A549 treated with DMSO at 1 μM for 4 hours (cell line): Measurements from ENCODE around the gene PPID. TPM values are rescaled to one million over a fixed set of nuclear protein-coding genes. Genes with fewer than 3 reads are reported as not detected.

Experiments
- total RNA-seq: library from RNA; stranded (reverse); fragments of 200-300 nt; extraction: Qiagen RNA extraction; gene quantifications from 5 replicates; pipeline ENCODE4 v1.2.3, GENCODE V29; 2022; ENCODE audit warnings: low read depth

Gene PPID
- total RNA-seq: 29.7 to 40.7 TPM (median 39.2 TPM) in 5 replicates

GRCh38 chr4:158722917-158723793 is at the start of gene PPID:
Gene PPID (minus strand): TSS chr4:158723396. CDS start chr4:158723288, 108 bp downstream.

DNA sequence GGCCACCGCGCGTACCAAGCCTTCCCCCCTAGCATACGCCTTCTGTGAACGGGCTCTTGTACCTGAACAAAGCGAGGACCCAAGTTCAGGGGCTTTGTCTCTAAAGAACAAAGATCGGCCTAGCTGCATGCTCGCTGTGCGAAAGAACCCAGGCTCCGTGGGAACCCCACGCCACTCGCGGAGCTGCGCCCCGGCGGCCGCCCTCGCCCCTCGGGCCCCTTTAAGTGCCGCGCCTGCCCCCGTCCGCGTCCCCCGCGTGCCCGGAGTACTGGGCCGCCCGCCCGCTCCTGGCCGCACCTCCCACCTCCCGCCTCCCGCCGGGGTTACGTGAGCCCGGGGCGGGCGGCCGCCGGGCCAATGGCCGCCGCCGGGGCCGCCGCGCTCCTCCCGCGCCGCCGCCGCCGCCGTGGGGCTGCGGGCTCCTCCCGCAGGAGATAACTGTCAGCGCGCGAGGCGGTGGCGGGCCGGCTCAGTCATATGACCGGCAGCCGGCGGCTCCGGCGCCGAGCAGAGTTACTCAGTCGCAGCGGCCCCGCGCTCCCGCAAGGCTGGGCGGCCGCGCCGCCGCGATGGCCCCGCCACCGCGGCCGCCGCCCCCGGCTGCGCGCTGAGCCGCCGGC is 45.5 kb upstream of the PPID start, which contains the start of gene FNIP2:
Gene FNIP2 (plus strand): TSS at position 472 of the 620 bp plus-strand sequence. CDS start 187 bp downstream, outside the sequence.

GRCh38 chr4:158671915-158672806 is 51.0 kb downstream of the PPID start, which contains the start of gene ETFDH:
Gene ETFDH (plus strand): TSS chr4:158672296. CDS start chr4:158672457, 161 bp downstream.

GRCh38 chr4:158671665-158671914 is 51.6 kb downstream of the PPID start, which contains the start of gene C4orf46:
Gene C4orf46 (minus strand): TSS chr4:158671887. CDS start chr4:158671801, 86 bp downstream.

Other genes starting within 250 kb of the PPID start
- gene RXFP1, start 201.5 kb downstream of the PPID start, total RNA-seq: not detected in 5 replicates
- 8.2 to 10.4 TPM (median 9.8 TPM) in 5 replicates for gene C4orf46, start 51.5 kb downstream of the PPID start, total RNA-seq
- gene ETFDH, start 51.1 kb downstream of the PPID start, total RNA-seq: 5.1 to 6.2 TPM (median 5.3 TPM) in 5 replicates
- 3.8 to 6.1 TPM (median 4.3 TPM) in 5 replicates for gene FNIP2, start 45.6 kb upstream of the PPID start, total RNA-seq